T-helper 9 cell (primary cell): ENCODE data around the gene PPM1L.
"Not testable (repeated sequence)": the region's sequence is repeated elsewhere in the genome, so short reads cannot be mapped to it uniquely, and the experiment has no call there.

Source experiments
- DNase-seq: peaks from one replicate; pipeline ENCODE4 v3.0.0-alpha.2; 2020
- total RNA-seq, 2 donors: gene quantifications; one replicate each; lab custom pipeline; 2026; lab: John Stamatoyannopoulos, UW

Gene PPM1L
- 7.2 to 13.3 reads per million in 2 donors for total RNA-seq

DNA sequence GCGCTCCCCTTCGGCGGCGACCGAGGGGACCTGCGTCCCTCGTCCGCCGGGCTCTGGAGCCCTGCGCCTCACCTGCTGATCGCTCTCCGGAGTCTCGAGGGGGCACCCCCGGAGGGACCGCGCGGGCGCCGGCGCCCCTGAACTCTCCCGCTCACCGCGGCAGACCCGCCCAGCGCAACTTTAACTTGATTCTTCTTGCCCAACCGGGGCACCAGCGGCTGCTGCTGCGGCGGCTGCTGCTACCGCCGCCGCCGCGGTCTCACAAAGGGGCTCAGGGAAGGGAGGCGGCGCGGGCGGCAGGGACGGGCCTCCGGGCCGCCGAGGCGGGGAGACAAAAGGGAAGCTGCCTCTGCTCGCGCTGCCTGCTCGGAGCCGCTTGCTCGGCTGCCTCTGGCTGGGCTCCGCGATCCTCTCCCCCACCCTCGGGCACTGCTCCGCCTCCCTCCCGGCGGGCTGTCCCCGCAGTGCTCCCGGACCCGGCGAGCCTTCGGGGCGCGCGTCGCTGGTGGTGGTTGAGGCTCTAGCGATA, at the start of gene PPM1L:
TSS of gene PPM1L (plus strand) at position 456 of the 529 bp plus-strand sequence.
- DNase-seq: peak; percentile 51

GRCh38 chr3:160707187-160707794, 48.7 kb upstream of the PPM1L start:
- DNase-seq: peak; percentile 1

DNA sequence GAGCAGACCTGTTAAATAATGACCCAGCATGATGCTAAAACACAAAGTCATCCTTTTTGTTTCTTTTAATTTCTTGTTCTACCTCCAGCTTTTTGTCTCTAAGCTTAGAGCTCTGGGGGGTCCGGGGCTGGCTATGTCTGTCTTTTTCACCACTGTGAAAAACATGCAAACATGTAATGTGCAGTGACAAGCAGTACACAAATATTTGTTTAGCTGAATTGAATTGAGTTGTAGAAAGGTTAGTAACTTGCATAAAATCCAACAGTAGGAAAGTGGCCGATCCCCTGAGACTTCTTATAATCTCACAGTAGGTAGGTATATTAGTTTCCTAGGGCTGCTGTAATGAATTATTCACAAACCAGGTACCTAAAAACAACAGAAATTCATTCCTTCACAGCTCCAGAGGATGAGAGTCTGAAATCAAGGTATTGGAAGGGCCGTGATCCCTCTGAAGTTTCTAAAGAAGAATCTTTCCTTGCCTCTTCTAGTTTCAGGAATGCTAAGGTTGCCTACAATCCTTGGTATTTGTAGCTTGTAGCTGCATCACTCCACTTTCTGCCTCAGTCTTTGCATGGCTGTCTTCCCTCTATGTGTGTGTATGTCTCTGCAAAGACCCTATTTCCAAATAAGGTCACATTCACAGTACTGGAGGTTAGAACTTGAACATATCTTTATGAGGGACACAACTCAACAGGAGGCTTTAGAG, 46.4 kb upstream of the PPM1L start:
- DNase-seq: no peak

GRCh38 chr3:160713144-160713543, 42.9 kb upstream of the PPM1L start:
- DNase-seq: not testable (repeated sequence)

- no peak for DNase-seq
Measured at GRCh38 chr3:160719710-160720109, 36.3 kb upstream of the PPM1L start.

- DNase-seq: no peak
Measured at GRCh38 chr3:160720123-160720746, 35.8 kb upstream of the PPM1L start.

- DNase-seq: no peak
Measured at GRCh38 chr3:160722331-160722730, 33.7 kb upstream of the PPM1L start.

DNA sequence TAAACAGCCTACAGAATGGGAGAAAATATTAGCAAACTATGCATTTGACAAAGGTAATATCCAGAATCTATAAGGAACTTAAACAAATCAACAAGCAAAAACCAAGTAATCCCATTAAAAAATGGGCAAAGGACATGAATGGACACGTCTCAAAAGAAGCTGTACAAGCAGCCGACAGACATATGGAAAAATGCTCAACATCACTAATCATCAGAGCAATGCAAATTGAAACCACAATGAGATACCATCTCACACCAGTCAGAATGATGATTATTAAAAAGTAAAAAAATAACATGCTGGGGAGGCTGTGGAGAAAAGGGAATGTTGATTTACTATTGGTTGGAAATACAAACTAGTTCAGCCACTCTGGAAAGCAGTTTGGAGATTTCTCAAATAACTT, 30.7 kb upstream of the PPM1L start:
- no peak for DNase-seq

- DNase-seq: no peak
Measured at GRCh38 chr3:160735826-160736225, 20.2 kb upstream of the PPM1L start.

- DNase-seq: no peak
Measured at GRCh38 chr3:160738048-160738447, 18.0 kb upstream of the PPM1L start.

DNA sequence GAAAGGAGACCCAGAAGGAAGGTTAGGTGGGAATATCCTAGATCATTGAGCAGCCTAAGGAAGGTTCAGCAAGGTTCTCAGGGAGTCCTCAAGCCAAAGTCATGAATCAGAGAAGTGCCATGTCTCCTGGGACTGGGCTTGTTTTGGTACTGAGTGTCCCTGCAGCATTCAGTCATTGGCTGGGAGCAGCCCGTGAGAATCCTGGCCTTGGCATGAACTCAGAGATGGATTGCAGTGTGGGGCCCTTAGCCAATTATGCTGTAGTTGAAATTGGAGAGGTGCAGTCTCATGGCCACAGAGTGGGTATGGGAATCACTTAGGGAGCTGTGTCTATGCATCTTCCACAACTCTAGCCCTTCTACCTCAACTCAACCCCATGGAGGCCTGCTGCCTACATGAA, 17.0 kb upstream of the PPM1L start:
- no peak for DNase-seq

- DNase-seq: no peak
Measured at GRCh38 chr3:160746976-160747375, 9.1 kb upstream of the PPM1L start.

DNA sequence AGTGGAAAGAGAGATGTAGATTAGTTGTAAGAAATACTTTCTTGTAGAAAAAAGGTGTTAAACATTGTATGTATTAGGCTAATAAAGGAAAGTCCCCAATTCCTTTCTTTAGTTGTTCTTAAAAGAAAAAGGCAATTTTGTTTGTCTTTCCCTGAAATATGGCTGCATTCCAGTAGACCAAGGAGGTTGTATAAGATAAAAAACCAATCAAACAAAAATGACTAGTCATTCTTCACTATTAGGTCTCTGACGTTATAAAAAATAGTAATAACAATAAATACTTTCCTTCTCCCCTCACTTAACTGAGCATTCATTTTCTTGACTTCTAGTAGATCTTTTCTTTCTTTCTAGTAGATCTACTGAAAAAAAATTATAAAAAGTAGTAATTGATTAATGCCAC, 8.6 kb upstream of the PPM1L start:
- DNase-seq: no peak

- DNase-seq: no peak
Measured at GRCh38 chr3:160748231-160748630, 7.8 kb upstream of the PPM1L start.

DNA sequence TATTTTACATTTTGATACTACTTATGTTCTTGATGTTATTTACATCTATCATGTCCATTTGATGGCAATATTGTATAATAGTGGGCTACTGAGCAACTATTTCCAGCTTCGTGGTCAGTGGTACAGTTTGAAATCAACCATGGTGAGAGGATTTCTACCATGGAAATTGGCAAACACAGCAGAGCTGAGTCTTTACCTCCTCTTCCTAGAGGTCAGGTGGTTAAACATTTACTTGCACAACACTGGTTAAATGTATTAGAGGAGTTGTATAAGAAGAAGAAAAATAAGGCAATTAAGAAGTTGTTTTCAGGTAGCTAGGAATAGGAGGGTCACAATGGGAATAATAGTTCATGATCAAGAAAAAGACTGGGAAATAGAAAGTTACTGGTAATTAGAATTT, 7.2 kb upstream of the PPM1L start:
- no peak for DNase-seq

- DNase-seq: no peak
Measured at GRCh38 chr3:160753953-160754352, 2.1 kb upstream of the PPM1L start.

DNA sequence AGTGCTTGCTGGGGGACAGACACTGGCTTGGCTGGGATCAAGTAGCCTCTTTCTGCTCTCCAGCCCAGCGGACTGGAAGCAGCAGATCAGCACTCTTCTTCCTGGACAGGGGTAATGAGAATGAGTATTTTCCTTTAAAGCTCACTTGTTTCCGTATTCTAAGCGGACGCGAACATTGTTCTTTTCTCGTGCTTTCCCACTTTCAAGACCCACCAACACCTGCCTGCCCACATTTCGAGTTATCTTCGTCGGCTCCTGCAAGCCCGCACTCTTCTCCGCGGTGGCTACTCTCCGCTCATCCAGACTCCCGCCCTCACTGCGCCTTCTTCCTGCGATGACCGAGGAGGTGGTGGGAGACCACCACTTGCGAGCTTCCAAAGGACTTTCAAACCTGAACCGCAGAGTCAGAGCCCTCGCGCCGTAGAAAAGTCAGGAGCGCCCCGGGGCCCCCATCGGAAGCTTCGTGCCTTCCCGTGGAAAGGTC, 1.6 kb upstream of the PPM1L start:
- DNase-seq: no peak

DNA sequence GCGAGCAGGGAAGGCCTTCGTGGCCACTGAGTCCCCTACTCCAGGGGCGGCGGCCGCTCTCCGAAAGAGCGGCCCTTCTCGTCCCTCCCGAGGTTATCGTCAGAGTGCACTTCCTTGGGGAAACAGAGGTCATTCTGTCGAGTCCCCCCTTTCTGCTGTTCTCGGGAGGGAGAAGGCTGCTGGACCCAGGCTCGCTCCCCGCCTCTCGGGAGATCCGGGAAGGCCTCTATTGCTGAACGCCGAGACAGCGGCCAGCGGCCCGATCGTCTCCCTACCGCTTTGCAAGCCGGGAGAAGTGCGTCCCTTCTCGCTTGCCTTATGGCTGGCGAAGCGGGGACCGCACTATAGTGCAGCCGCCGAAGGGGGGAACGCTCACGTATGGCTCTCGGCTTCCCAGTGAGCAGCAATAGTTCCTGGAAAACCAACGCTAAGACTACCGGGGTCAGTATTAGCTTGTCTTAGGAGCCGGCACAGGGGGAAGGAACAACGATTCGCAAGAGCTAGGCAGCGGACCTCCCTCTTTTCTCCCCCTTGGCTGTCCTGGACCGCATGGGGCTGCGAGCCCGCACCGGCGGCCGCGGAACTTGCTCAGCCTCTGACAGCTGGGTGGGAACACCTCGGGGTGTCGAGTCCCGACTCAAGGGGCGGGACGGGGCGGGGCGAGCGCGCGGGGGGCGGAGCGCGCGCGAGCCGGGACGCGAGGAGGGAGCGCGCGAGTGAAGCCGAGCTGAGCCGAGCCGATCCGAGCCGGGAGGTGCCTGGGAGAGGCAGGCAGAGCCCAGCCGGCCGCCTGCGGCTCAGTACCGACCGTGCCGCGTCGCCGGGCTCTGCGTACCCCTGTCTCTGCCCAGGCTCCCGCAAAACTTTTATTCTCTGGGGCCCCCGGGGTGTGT, 930 bp upstream of the PPM1L start:
- DNase-seq: peak; percentile 83

DNA sequence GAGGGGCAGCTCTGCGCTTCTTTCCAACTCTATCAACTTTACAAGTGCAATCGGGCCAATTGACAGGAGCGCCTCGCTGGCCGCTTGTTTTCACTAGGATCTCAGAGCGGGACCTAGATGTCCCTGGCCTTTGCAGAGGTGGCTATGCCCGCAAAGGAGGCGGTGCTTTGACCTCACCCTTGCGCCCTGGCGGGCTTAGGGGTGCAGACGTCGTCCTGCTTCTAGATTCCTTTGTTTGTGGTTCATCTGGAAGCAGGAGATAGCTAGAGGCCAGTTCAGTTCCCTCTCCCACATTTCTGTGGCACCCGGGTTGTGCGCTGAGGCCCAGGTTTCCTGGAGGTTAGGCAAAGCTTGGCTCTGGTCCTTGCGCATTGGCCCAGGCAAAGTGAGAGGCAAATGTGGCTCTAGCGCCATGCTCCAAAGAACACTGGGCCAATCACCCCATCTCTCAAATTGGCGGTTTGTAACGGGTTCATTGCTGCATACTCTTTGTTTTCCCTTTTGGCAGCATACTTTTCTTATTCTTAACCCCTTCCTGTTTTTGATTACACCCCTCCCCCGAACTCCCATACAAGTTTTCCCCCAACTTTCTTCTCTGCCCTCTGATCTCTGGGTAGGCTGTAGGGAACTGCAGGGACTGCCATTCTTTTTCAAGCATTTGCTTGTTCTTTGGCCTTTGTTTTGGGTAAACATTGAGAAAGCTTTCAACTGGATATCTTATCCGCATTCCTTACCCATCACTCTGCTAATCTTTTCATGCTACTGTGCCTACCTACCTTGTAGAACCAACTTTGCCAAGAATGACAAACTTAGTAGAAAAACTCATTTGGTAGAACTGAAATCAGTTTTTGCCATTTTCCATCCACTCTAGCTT, 1.4 kb downstream of the PPM1L start:
- no peak for DNase-seq

GRCh38 chr3:160758929-160759577, 3.0 kb downstream of the PPM1L start:
- DNase-seq: no peak

DNA sequence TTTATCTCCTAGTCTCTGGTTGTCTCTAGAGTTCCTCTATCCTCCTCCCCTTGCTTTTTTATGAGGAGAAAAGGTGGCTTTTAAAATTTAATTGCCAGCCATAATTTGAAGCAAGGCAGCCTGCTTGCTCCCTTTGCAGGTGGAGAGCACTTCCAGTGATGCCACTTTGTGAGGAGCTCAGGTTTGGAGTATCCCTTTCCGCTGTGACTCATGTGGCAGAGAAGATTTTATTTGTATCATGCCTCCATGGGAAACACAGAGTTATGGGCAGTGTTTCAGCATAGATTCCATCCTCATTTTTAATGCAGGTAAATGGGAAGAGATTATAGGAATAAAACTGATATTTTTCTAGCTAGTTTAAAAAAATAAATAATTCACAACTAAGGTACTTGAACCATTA, 7.0 kb downstream of the PPM1L start:
- no peak for DNase-seq
